SK-MEL-5 (cell line): ENCODE results near the gene TMTC2. TPM values are rescaled to one million over a fixed set of nuclear protein-coding genes. Genes with fewer than 3 reads are reported as not detected.
A peak's percentile ranks its signal among the peaks of the same experiment; 100 is the strongest.
"Not testable (repeated sequence)": the region's sequence is repeated elsewhere in the genome, so short reads cannot be mapped to it uniquely, and the experiment has no call there.

Experiments
- DNase-seq: peaks from one replicate; pipeline ENCODE4 v3.0.0-alpha.2; 2016; ENCODE audit warnings: low read depth, low spot score
- in situ Hi-C: cut with HindIII; loops from 2 replicates; pipeline ENCODE4 v1.10.0; 2016; ENCODE audit warnings: low sequenced_read_pairs, high pct_unique_total_duplicates, low pct_unique_long_range_greater_than_20kb
- total RNA-seq: library from RNA; depleted of rRNA; stranded (reverse); fragments of >200 nt; shearing (Covaris generic); gene quantifications from 2 replicates; pipeline ENCODE4 v1.2.3, GENCODE V29; 2014

Gene TMTC2
- total RNA-seq, 1 experiment from 2014 or later, result 17.8 TPM

GRCh38 chr12:83092129-83092528 lies 405.4 kb downstream of the TMTC2 start:
- no peak for DNase-seq
- in situ Hi-C loops, result no loop called here

GRCh38 chr12:83092606-83093005 lies 405.9 kb downstream of the TMTC2 start:
- in situ Hi-C loops, result no loop called here

GRCh38 chr12:83093426-83093825 lies 406.7 kb downstream of the TMTC2 start:
- no peak for DNase-seq
- in situ Hi-C loops, result no loop called here

More at GRCh38 chr12:83092606-83093005, 405.9 kb downstream of the TMTC2 start:
- DNase-seq, result no peak

- in situ Hi-C loops, result no loop called here
- no peak for DNase-seq
Observed at GRCh38 chr12:83097643-83098342, 411.1 kb downstream of the TMTC2 start.

- DNase-seq, result no peak
- in situ Hi-C loops, result no loop called here
Observed at GRCh38 chr12:83099436-83099835, 412.7 kb downstream of the TMTC2 start.

GRCh38 chr12:83102499-83102898 lies 415.8 kb downstream of the TMTC2 start:
- DNase-seq, result no peak
- in situ Hi-C loops, result no loop called here

- DNase-seq, result no peak
- in situ Hi-C loops, result no loop called here
Observed at GRCh38 chr12:83106873-83107272, 420.2 kb downstream of the TMTC2 start.

GRCh38 chr12:83110424-83110823 lies 423.7 kb downstream of the TMTC2 start:
- no peak for DNase-seq
- in situ Hi-C loops, result no loop called here

GRCh38 chr12:83113945-83114344 lies 427.2 kb downstream of the TMTC2 start:
- in situ Hi-C loops, result no loop called here
- peak; percentile 16 for DNase-seq

GRCh38 chr12:83114966-83115365 lies 428.3 kb downstream of the TMTC2 start:
- DNase-seq, result no peak
- in situ Hi-C loops, result no loop called here

GRCh38 chr12:83117926-83118325 lies 431.2 kb downstream of the TMTC2 start:
- in situ Hi-C loops, DNase-seq: not testable (repeated sequence)

- DNase-seq, result no peak
- in situ Hi-C loops, result no loop called here
Observed at GRCh38 chr12:83121897-83122622, 435.4 kb downstream of the TMTC2 start.

- no peak for DNase-seq
- in situ Hi-C loops, result no loop called here
Observed at GRCh38 chr12:83122623-83122934, 435.9 kb downstream of the TMTC2 start.

GRCh38 chr12:83123039-83123438 lies 436.3 kb downstream of the TMTC2 start:
- in situ Hi-C loops, result no loop called here

GRCh38 chr12:83128540-83128939 lies 441.8 kb downstream of the TMTC2 start:
- no peak for DNase-seq
- in situ Hi-C loops, result no loop called here

More at GRCh38 chr12:83123039-83123438, 436.3 kb downstream of the TMTC2 start:
- DNase-seq, result no peak

GRCh38 chr12:83130178-83130577 lies 443.5 kb downstream of the TMTC2 start:
- DNase-seq, result no peak
- in situ Hi-C loops, result no loop called here

GRCh38 chr12:83132360-83132759 lies 445.7 kb downstream of the TMTC2 start:
- in situ Hi-C loops, result no loop called here
- no peak for DNase-seq

- in situ Hi-C loops, result no loop called here
- no peak for DNase-seq
Observed at GRCh38 chr12:83136411-83136810, 449.7 kb downstream of the TMTC2 start.

GRCh38 chr12:83140135-83140534 lies 453.4 kb downstream of the TMTC2 start:
- in situ Hi-C loops, result no loop called here
- DNase-seq, result no peak
